SU-DHL-6 (cell line): ENCODE data around the gene TAX1BP3.

Source experiments
- CTCF ChIP-seq: fragments of 200-600 bp; sonication (generic); IDR thresholded peaks from one replicate; pipeline ENCODE4 v1.5.1; 2017; ENCODE audit warnings: antibody characterized with exemption, mild to moderate bottlenecking, low read length, moderate library complexity; ENCODE audit not compliant: insufficient read depth, poor library complexity, severe bottlenecking
- EZH2phosphoT487 ChIP-seq: fragments of 200-600 bp; sonication (generic), shearing (Covaris generic); conservative IDR thresholded peaks from 2 replicates; pipeline ENCODE4 v1.6.1; 2018; ENCODE audit warnings: mild to moderate bottlenecking, antibody characterized with exemption, low read length, moderate library complexity, mixed read lengths

GRCh38 chr17:3639981-3640596, 28.3 kb downstream of the TAX1BP3 start:
- TF ChIP-seq CTCF (no peak), EZH2phosphoT487 (no peak)
